ENCODE measurements around the gene ZNF223.

ZNF223 gene

DNA sequence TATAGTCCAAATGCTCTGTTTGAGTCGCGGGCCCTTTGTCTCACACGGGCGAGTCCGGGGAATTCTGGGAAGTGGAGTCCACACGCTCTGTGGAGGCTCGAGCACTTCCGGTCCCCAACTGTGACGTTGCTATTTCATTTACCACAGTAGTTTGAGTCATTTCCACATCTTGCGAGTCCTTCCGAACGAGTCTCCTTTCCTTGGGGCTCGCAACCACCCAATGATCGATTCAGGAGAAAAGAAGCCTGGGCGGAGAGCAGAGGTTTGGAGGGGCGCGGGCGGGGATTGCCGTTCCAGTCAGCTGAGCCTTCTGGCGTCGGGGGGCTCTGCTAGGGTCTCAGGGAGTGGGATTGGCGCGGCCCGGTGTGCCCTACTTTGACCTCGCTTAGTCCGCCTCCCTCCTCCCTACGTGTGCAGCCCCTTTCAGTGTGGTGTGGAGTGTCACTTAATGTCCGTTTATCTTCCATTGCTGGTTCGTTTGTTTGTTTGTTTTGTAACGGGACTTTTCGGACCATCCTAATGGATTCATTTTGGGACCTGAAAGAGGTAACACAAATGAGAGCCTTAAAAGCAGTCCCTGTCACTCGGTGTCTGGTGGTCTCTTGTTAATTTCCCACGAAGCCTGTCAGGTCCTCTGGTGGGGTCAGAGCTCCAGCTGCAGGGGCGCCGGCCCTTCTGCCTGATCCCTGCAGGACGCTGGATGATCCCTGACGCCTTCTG is 26.5 kb upstream of the ZNF223 start, which contains the start of gene ZNF222:
ZNF222 (plus strand) TSS at position 163 of the 720 bp plus-strand sequence; CDS start at position 221, 58 bp downstream.
- Histone ChIP-seq H3K4me1 (ENCODE audit: control insufficient read depth in 1 of 2, insufficient read depth in 2 of 2, low read length in 2 of 2) (peaks cover 0 to 7% of the 10 kb centered on the region in 2 donors), H3K9me3 (ENCODE audit: control insufficient read depth in 1 of 2, low read length in 2 of 2) (peaks cover 14 to 34% of the 10 kb centered on the region in 2 donors), H3K27ac (ENCODE audit: low read length) (peak within 1 kb of the TSS; percentile 35), H3K27me3 (ENCODE audit: low read depth, low read length) (no peaks in the 10 kb centered on the region), H3K4me3 (ENCODE audit: low read depth in 1 of 2, low read length in 2 of 2) (peak within 1 kb of the TSS; percentile 84 to 94), H3K36me3 (ENCODE audit: control insufficient read depth in 1 of 2, insufficient read depth in 2 of 2, low read length in 2 of 2) (peaks cover 19 to 39% of the 10 kb centered on the region in 2 donors)

DNA sequence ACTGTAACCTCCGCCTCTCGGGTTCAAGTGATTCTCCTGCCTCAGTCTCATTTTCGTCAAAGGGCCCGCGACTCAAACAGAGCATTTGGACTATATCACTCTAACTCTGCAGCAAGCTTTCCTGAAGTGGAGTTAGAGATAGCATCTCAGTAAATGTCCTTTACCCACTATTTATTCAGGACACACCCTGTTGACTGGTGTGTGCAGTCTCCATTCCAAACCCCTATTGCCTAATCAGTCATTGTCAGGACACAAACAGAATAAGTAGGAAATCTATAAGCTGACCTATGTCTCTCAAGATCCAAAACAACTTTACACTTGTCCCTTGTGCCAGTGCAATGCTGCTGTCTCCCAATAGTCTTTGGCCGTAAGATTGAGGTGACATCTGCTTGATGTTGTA is 25.2 kb upstream of the ZNF223 start:
- H3K4me1 ChIP-seq (ENCODE audit: control insufficient read depth in 1 of 2, insufficient read depth in 2 of 2, low read length in 2 of 2): peaks cover 0 to 7% of the 10 kb centered on the region in 2 donors
- peak overlapping the region in 1 of 2 donors; percentile 52 for H3K4me3 ChIP-seq (ENCODE audit: low read depth in 1 of 2, low read length in 2 of 2)
- H3K36me3 ChIP-seq (ENCODE audit: control insufficient read depth in 1 of 2, insufficient read depth in 2 of 2, low read length in 2 of 2): peaks cover 25 to 51% of the 10 kb centered on the region in 2 donors
- H3K9me3 ChIP-seq (ENCODE audit: control insufficient read depth in 1 of 2, low read length in 2 of 2): peaks cover 22 to 44% of the 10 kb centered on the region in 2 donors
- H3K27me3 ChIP-seq (ENCODE audit: low read depth, low read length): no peaks in the 10 kb centered on the region
- no peak overlapping the region for H3K27ac ChIP-seq (ENCODE audit: low read length)

DNA sequence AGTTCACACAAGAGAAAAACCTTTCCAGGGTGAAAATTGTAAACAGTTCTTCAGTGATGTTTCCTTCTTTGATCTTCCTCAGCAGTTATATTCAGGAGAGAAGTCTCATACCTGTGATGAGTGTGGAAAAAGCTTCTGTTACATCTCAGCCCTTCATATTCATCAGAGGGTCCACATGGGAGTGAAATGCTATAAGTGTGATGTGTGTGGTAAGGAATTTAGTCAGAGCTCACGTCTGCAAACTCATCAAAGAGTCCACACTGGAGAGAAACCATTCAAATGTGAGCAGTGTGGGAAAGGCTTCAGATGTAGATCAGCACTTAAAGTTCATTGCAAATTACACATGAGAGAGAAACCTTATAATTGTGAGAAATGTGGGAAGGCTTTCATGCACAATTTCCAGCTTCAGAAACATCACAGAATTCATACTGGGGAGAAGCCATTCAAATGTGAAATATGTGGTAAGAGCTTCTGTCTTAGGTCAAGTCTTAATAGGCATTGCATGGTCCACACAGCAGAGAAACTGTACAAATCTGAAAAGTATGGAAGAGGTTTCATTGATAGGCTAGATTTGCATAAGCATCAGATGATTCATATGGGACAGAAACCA is 19.7 kb upstream of the ZNF223 start:
- Histone ChIP-seq H3K36me3 (ENCODE audit: control insufficient read depth in 1 of 2, insufficient read depth in 2 of 2, low read length in 2 of 2) (peaks cover 30 to 66% of the 10 kb centered on the region in 2 donors), H3K27me3 (ENCODE audit: low read depth, low read length) (no peaks in the 10 kb centered on the region), H3K4me1 (ENCODE audit: control insufficient read depth in 1 of 2, insufficient read depth in 2 of 2, low read length in 2 of 2) (no peaks in the 10 kb centered on the region), H3K27ac (ENCODE audit: low read length) (no peak overlapping the region), H3K9me3 (ENCODE audit: control insufficient read depth in 1 of 2, low read length in 2 of 2) (peaks cover 57 to 88% of the 10 kb centered on the region in 2 donors), H3K4me3 (ENCODE audit: low read depth in 1 of 2, low read length in 2 of 2) (peak overlapping the region; percentile 13 to 50)

DNA sequence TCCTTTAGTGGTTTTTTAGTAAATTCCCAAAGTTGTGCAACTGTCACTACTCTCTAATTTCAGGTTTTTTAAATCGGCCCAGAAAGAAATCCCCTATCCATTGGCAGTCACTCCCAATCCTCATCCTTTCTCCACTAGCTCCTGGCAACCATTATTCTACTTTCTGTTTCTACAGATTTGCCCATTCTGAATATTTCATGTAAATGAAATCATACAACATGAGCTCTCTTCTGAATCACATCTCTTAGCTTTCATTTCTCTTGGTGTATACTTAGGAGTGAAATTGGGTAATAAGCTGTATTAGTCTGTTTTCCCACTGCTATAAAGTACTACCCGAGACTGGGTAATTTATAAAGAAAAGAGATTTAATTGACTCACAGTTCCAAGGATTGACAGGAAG is 9.7 kb upstream of the ZNF223 start:
- H3K4me3 ChIP-seq (ENCODE audit: low read depth in 1 of 2, low read length in 2 of 2): no peak overlapping the region
- no peaks in the 10 kb centered on the region for H3K36me3 ChIP-seq (ENCODE audit: control insufficient read depth in 1 of 2, insufficient read depth in 2 of 2, low read length in 2 of 2)
- no peaks in the 10 kb centered on the region for H3K27me3 ChIP-seq (ENCODE audit: low read depth, low read length)
- no peaks in the 10 kb centered on the region for H3K4me1 ChIP-seq (ENCODE audit: control insufficient read depth in 1 of 2, insufficient read depth in 2 of 2, low read length in 2 of 2)
- H3K9me3 ChIP-seq (ENCODE audit: control insufficient read depth in 1 of 2, low read length in 2 of 2): peaks cover 5 to 37% of the 10 kb centered on the region in 2 donors
- no peak overlapping the region for H3K27ac ChIP-seq (ENCODE audit: low read length)

DNA sequence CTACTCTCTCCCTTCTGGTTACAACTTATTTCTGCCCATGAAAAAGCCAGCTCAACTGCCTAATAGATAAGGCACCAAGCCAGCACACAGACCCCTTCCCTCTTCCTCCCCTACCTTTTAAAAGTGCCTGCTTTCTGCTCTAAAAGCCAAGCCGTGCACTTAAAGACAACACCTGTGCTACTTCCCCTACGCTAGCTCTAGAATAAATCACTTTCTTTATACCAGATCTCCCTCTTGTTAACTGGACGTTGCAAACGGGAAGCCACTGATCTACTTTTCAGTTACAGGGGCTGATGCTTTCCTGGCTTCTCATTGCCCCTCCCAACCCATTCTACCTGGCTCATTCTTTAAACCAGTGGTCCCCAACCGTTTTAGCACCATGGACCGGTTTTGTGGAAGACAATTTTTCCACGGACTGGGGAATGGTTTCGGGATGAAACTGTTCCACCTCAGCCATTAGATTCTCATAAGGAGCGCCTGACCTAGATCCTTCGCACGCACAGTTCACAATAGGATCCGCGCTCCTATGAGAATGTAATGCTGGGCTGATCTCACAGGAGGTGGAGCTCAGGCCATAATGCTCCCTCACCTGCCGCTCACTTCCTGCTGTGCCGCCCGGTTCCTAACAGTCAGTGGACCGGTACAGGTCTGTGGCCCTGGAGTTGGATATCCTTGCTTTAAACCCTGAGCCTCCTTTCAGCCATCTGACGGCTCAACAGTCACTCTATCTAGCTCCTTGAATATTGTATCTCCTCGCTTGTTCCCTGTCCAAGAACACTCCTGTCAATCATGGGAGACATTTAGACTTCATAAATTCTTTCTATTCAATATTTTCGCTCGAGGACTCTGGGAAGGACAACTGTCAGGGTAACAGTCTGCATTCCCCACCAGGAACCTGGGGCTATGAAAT is 841 bp upstream of the ZNF223 start:
- H3K27me3 ChIP-seq (ENCODE audit: low read depth, low read length): no peaks in the 10 kb centered on the region
- H3K27ac ChIP-seq (ENCODE audit: low read length): peak overlapping the region; percentile 64
- H3K4me1 ChIP-seq (ENCODE audit: control insufficient read depth in 1 of 2, insufficient read depth in 2 of 2, low read length in 2 of 2): peaks cover 0 to 8% of the 10 kb centered on the region in 2 donors
- H3K4me3 ChIP-seq (ENCODE audit: low read depth in 1 of 2, low read length in 2 of 2): peak overlapping the region; percentile 77 to 94
- H3K9me3 ChIP-seq (ENCODE audit: control insufficient read depth in 1 of 2, low read length in 2 of 2): peaks cover 0 to 24% of the 10 kb centered on the region in 2 donors
- peaks cover 0 to 16% of the 10 kb centered on the region in 2 donors for H3K36me3 ChIP-seq (ENCODE audit: control insufficient read depth in 1 of 2, insufficient read depth in 2 of 2, low read length in 2 of 2)

DNA sequence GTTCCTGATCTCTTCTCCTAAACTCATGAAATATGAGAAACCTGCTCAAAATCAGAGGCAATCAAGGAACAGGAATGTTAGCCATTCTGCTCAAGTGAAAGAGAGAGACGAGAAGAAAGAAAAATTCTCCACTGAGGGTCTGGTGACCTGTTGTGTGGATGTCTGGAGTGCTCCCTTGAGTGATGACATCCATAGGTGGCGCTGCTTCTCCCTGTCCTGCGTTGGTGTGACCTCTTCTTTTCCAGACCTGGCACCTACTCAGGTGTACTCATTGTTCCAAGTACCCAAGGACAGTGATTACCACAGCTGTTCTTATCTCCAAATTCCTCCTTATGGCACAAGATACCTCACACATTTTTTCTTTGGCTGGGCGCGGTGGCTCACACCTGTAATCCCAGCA is 4.0 kb downstream of the ZNF223 start:
- no peak overlapping the region for H3K4me3 ChIP-seq (ENCODE audit: low read depth in 1 of 2, low read length in 2 of 2)

DNA sequence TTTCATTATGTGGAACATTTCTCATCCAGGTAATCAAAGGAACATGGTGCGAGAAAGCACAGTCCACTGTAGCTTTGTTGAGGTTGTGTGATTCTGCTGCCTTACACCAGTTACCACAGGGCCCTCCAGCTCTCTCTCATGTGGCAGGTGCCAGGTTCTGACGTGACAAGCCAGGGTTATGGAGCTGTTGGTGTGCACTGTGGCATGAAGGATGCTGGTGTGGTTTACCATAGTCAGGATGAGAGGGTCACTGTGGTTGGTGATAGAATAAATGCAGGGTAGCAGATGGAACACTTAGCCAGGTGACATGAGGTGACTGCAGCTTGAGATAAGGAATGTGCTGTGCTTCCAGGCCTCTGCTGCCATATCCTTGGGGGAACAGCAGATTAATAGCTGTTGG is 7.4 kb downstream of the ZNF223 start:
- peaks cover 42 to 86% of the 10 kb centered on the region in 2 donors for H3K36me3 ChIP-seq (ENCODE audit: control insufficient read depth in 1 of 2, insufficient read depth in 2 of 2, low read length in 2 of 2)
- no peak overlapping the region for H3K4me3 ChIP-seq (ENCODE audit: low read depth in 1 of 2, low read length in 2 of 2)
- no peaks in the 10 kb centered on the region for H3K27me3 ChIP-seq (ENCODE audit: low read depth, low read length)
- peaks cover 4 to 32% of the 10 kb centered on the region in 2 donors for H3K9me3 ChIP-seq (ENCODE audit: control insufficient read depth in 1 of 2, low read length in 2 of 2)
- no peaks in the 10 kb centered on the region for H3K4me1 ChIP-seq (ENCODE audit: control insufficient read depth in 1 of 2, insufficient read depth in 2 of 2, low read length in 2 of 2)
- H3K27ac ChIP-seq (ENCODE audit: low read length): no peak overlapping the region

More for the DNA sequence above, 4.0 kb downstream of the ZNF223 start:
- Histone ChIP-seq H3K27ac (ENCODE audit: low read length) (no peak overlapping the region), H3K9me3 (ENCODE audit: control insufficient read depth in 1 of 2, low read length in 2 of 2) (peaks cover 0 to 14% of the 10 kb centered on the region in 2 donors), H3K4me1 (ENCODE audit: control insufficient read depth in 1 of 2, insufficient read depth in 2 of 2, low read length in 2 of 2) (peaks cover 0 to 8% of the 10 kb centered on the region in 2 donors), H3K27me3 (ENCODE audit: low read depth, low read length) (no peaks in the 10 kb centered on the region), H3K36me3 (ENCODE audit: control insufficient read depth in 1 of 2, insufficient read depth in 2 of 2, low read length in 2 of 2) (peaks cover 15 to 52% of the 10 kb centered on the region in 2 donors)

DNA sequence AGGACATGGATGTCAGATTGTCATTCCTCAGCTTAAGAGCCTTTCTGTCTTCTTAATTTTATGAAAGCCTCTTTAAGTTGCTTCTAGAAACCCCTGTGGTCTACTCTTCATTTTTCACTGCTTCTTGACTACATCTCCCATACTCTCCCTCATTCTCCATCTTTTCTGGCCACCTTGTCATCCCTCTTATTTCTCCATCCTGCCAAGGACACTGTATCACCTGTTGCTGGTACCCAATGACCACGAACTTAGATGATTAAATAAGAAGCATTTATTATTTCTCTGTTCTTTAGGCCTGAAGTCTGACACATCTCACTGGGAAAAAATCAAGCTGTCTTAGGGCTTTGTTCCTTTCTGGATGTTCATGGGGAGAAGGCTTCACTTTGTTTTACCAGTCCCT is 9.2 kb downstream of the ZNF223 start:
- Histone ChIP-seq H3K36me3 (ENCODE audit: control insufficient read depth in 1 of 2, insufficient read depth in 2 of 2, low read length in 2 of 2) (peaks cover 51 to 84% of the 10 kb centered on the region in 2 donors), H3K9me3 (ENCODE audit: control insufficient read depth in 1 of 2, low read length in 2 of 2) (peaks cover 18 to 39% of the 10 kb centered on the region in 2 donors), H3K4me1 (ENCODE audit: control insufficient read depth in 1 of 2, insufficient read depth in 2 of 2, low read length in 2 of 2) (no peaks in the 10 kb centered on the region), H3K27ac (ENCODE audit: low read length) (no peak overlapping the region), H3K27me3 (ENCODE audit: low read depth, low read length) (no peaks in the 10 kb centered on the region), H3K4me3 (ENCODE audit: low read depth in 1 of 2, low read length in 2 of 2) (peak overlapping the region in 1 of 2 donors; percentile 4)

DNA sequence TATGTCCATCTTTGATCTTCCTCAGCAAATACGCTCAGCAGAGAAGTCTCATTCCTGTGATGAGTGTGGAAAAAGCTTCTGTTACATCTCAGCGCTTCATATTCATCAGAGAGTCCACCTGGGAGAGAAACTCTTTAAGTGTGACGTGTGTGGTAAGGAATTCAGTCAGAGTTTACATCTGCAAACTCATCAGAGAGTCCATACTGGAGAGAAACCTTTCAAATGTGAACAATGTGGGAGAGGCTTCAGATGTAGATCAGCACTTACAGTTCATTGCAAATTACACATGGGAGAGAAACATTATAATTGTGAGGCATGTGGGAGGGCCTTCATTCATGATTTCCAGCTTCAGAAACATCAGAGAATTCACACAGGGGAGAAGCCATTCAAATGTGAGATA is 14.5 kb downstream of the ZNF223 start:
- peaks cover 40 to 44% of the 10 kb centered on the region in 2 donors for H3K9me3 ChIP-seq (ENCODE audit: control insufficient read depth in 1 of 2, low read length in 2 of 2)
- H3K36me3 ChIP-seq (ENCODE audit: control insufficient read depth in 1 of 2, insufficient read depth in 2 of 2, low read length in 2 of 2): peaks cover 44 to 71% of the 10 kb centered on the region in 2 donors

DNA sequence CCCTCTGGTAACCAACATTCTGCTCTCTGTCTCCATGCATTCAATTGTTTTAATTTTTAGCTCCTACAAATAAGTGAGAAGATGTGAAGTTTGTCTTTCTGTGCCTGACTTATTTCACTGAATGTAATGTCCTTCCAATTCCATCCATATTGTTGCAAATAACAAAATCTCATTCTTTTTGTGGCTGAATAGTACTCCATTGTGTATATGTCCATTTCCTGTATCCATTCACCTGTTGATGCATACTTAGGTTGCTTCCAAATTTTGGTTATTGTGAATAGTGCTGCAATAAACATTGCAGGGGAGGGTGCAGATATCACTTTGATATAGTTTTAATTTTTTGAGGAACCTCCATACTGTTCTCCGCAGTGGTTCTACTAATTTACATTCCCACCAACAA is 17.6 kb downstream of the ZNF223 start:
- no peak overlapping the region for H3K27ac ChIP-seq (ENCODE audit: low read length)
- H3K4me1 ChIP-seq (ENCODE audit: control insufficient read depth in 1 of 2, insufficient read depth in 2 of 2, low read length in 2 of 2): peaks cover 5 to 12% of the 10 kb centered on the region in 2 donors
- H3K27me3 ChIP-seq (ENCODE audit: low read depth, low read length): no peaks in the 10 kb centered on the region
- H3K36me3 ChIP-seq (ENCODE audit: control insufficient read depth in 1 of 2, insufficient read depth in 2 of 2, low read length in 2 of 2): peaks cover 21 to 40% of the 10 kb centered on the region in 2 donors
- no peak overlapping the region for H3K4me3 ChIP-seq (ENCODE audit: low read depth in 1 of 2, low read length in 2 of 2)
- H3K9me3 ChIP-seq (ENCODE audit: control insufficient read depth in 1 of 2, low read length in 2 of 2): peaks cover 29 to 34% of the 10 kb centered on the region in 2 donors

More for the DNA sequence above, 14.5 kb downstream of the ZNF223 start:
- no peak overlapping the region for H3K27ac ChIP-seq (ENCODE audit: low read length)
- no peaks in the 10 kb centered on the region for H3K27me3 ChIP-seq (ENCODE audit: low read depth, low read length)
- peak overlapping the region; percentile 30 to 59 for H3K4me3 ChIP-seq (ENCODE audit: low read depth in 1 of 2, low read length in 2 of 2)
- no peaks in the 10 kb centered on the region for H3K4me1 ChIP-seq (ENCODE audit: control insufficient read depth in 1 of 2, insufficient read depth in 2 of 2, low read length in 2 of 2)

All from muscle layer of duodenum (tissue), 2 donors.